SK-N-SH (cell line): ENCODE results near the gene CCDC192. TPM values are rescaled to one million over a fixed set of nuclear protein-coding genes. Genes with fewer than 3 reads are reported as not detected.

Experiments
- CTCF ChIA-PET: fragments of 300-600, 350-600 bp; formaldehyde crosslinking; extraction: SDS; loops from one replicate; lab custom pipeline; 2021; lab: Yijun Ruan, JAX
- POLR2A ChIA-PET: fragments of 350-600 bp; sonication (Branson Sonifier 250); formaldehyde crosslinking; extraction: SDS; loops from one replicate; lab custom pipeline; 2020; ENCODE audit warnings: antibody characterized with exemption, inconsistent platforms; lab: Yijun Ruan, JAX
- DNase-seq: peaks from one replicate; pipeline ENCODE4 v3.0.0; 2012
- H2AFZ ChIP-seq: fragments of 200-600 bp; sonication (generic); 2 replicates; pipeline ENCODE4 v1.8.1; 2016; ENCODE audit warnings: antibody characterized with exemption, mild to moderate bottlenecking, low read depth
- H3F3A ChIP-seq: fragments of 200-600 bp; sonication (generic); replicated peaks from 2 replicates; pipeline ENCODE3; 2016; ENCODE audit warnings: antibody characterized with exemption, mild to moderate bottlenecking; ENCODE audit not compliant: insufficient read depth
- H3K27ac ChIP-seq, 2 experiments: fragments of 200-500 bp in 1 of 2; fragments of 200-600 bp in 1 of 2; sonication (Bioruptor generic) in 1 of 2; sonication (generic), shearing (Covaris generic) in 1 of 2; 2 replicates each; pipeline versions ENCODE4 v1.5.1 to v1.6.1; 2014 to 2016; ENCODE audit warnings: low read depth in 2 of 2, inconsistent platforms in 1 of 2, low read length in 1 of 2, mild to moderate bottlenecking in 1 of 2, mixed read lengths in 1 of 2
- H3K27me3 ChIP-seq: fragments of 200-600 bp; sonication (generic), shearing (Covaris generic); 2 replicates; pipeline ENCODE4 v1.6.1; 2016; ENCODE audit warnings: mixed run types; ENCODE audit not compliant: insufficient read depth
- H3K36me3 ChIP-seq, 2 experiments: fragments of 200-500 bp in 1 of 2; fragments of 200-600 bp in 1 of 2; sonication (Bioruptor generic) in 1 of 2; sonication (generic) in 1 of 2; replicated peaks in 1 of 2; 2 replicates each; pipeline versions ENCODE3 to v1.5.1; 2014 to 2016; ENCODE audit warnings: low read length in 1 of 2, mild to moderate bottlenecking in 1 of 2; ENCODE audit not compliant: insufficient read depth in 2 of 2, control insufficient read depth in 1 of 2
- H3K4me1 ChIP-seq, 2 experiments: fragments of 200-500 bp in 1 of 2; fragments of 200-600 bp in 1 of 2; sonication (Bioruptor generic) in 1 of 2; sonication (generic), shearing (Covaris generic) in 1 of 2; 2 replicates each; pipeline versions ENCODE4 v1.5.1 to v1.6.1; 2014 to 2016; ENCODE audit warnings: low read depth in 1 of 2, low read length in 1 of 2, mixed run types in 1 of 2; ENCODE audit not compliant: insufficient read depth in 2 of 2, control insufficient read depth in 1 of 2
- H3K4me2 ChIP-seq: fragments of 200-600 bp; sonication (generic), shearing (Covaris generic); 2 replicates; pipeline ENCODE4 v1.6.1; 2017; ENCODE audit warnings: mixed run types
- H3K4me3 ChIP-seq, 2 experiments: fragments of 200-500 bp in 1 of 2; fragments of 200-600 bp in 1 of 2; sonication (Bioruptor generic) in 1 of 2; sonication (generic), shearing (Covaris generic) in 1 of 2; 2 replicates each; pipeline versions ENCODE4 v1.5.1 to v1.8.1; 2014 to 2016; ENCODE audit warnings: low read depth in 2 of 2, inconsistent platforms in 1 of 2, low read length in 1 of 2, mild to moderate bottlenecking in 1 of 2, mixed read lengths in 1 of 2, moderate library complexity in 1 of 2
- H3K79me2 ChIP-seq: fragments of 200-600 bp; sonication (generic); 2 replicates; pipeline ENCODE4 v1.8.1; 2017; ENCODE audit warnings: mild to moderate bottlenecking; ENCODE audit not compliant: insufficient read depth
- H3K9ac ChIP-seq: fragments of 200-600 bp; sonication (generic); 2 replicates; pipeline ENCODE4 v1.6.1; 2017; ENCODE audit warnings: mixed run types
- H3K9me2 ChIP-seq: fragments of 200-600 bp; sonication (generic); 2 replicates; pipeline ENCODE4 v1.6.1; 2017; ENCODE audit warnings: mixed run types
- H3K9me3 ChIP-seq: fragments of 200-600 bp; sonication (generic); 2 replicates; pipeline ENCODE4 v1.6.1; 2017; ENCODE audit warnings: mixed run types, mild to moderate bottlenecking, moderate library complexity
- H4K20me1 ChIP-seq: fragments of 200-600 bp; sonication (generic); 2 replicates; pipeline ENCODE4 v1.6.1; 2017; ENCODE audit warnings: mild to moderate bottlenecking, mixed run types; ENCODE audit not compliant: insufficient read depth
- CHD2 ChIP-seq: fragments of 150-350 bp; IDR thresholded peaks from 2 replicates; pipeline ENCODE4 v1.6.1; 2018; ENCODE audit warnings: low read length; ENCODE audit not compliant: partially characterized antibody
- CTCF ChIP-seq: fragments of 200-600 bp; sonication (generic); IDR thresholded peaks from 2 replicates; pipeline ENCODE4 v1.6.1; 2017; ENCODE audit warnings: antibody characterized with exemption, mild to moderate bottlenecking, moderate library complexity
- ELF1 ChIP-seq: IDR thresholded peaks from 2 replicates; pipeline ENCODE4 v1.4.0; 2012
- EP300 ChIP-seq, 2 experiments: IDR thresholded peaks; 2 replicates each; pipeline versions ENCODE4 v1.4.0 to v1.6.1; 2012; ENCODE audit warnings: borderline replicate concordance in 1 of 2, low read depth in 1 of 2, low read length in 1 of 2
- EZH2phosphoT487 ChIP-seq: fragments of 200-600 bp; sonication (generic); IDR thresholded peaks from 2 replicates; pipeline ENCODE4 v1.6.1; 2017; ENCODE audit warnings: low read depth, mixed run types, mild to moderate bottlenecking, antibody characterized with exemption, moderate library complexity, borderline replicate concordance
- FOXM1 ChIP-seq: IDR thresholded peaks from 2 replicates; pipeline ENCODE4 v1.4.0; 2012; ENCODE audit warnings: low read depth, mild to moderate bottlenecking
- IRF3 ChIP-seq: fragments of 150-350 bp; IDR thresholded peaks from 2 replicates; pipeline ENCODE4 v1.6.1; 2016; ENCODE audit warnings: mild to moderate bottlenecking, low read depth, low read length
- JUND ChIP-seq: IDR thresholded peaks from 2 replicates; pipeline ENCODE4 v1.4.0; 2012
- MAX ChIP-seq: IDR thresholded peaks from 2 replicates; pipeline ENCODE4 v1.4.0; 2012; ENCODE audit warnings: low read depth
- MEF2A ChIP-seq: IDR thresholded peaks from 2 replicates; pipeline ENCODE4 v1.4.0; 2012; ENCODE audit warnings: low read depth, borderline replicate concordance
- MXI1 ChIP-seq: IDR thresholded peaks from 2 replicates; pipeline ENCODE4 v1.6.1; 2012; ENCODE audit warnings: mild to moderate bottlenecking, low read depth, low read length, improper control_type of control experiment
- NFIC ChIP-seq: IDR thresholded peaks from 2 replicates; pipeline ENCODE4 v1.4.0; 2012; ENCODE audit warnings: borderline replicate concordance
- NRF1 ChIP-seq: IDR thresholded peaks from 2 replicates; pipeline ENCODE4 v1.6.1; 2012; ENCODE audit warnings: low read depth, mild to moderate bottlenecking, low read length
- POLR2AphosphoS5 ChIP-seq: IDR thresholded peaks from 2 replicates; pipeline ENCODE4 v1.6.1; 2012; ENCODE audit warnings: low read depth, low read length
- RFX5 ChIP-seq: IDR thresholded peaks from 2 replicates; pipeline ENCODE4 v1.6.1; 2012; ENCODE audit warnings: mild to moderate bottlenecking, improper control_type of control experiment, low read length
- SIN3A ChIP-seq: IDR thresholded peaks from 2 replicates; pipeline ENCODE4 v1.6.1; 2012; ENCODE audit warnings: low read depth, mild to moderate bottlenecking, low read length, moderate library complexity, borderline replicate concordance
- TAF1 ChIP-seq: IDR thresholded peaks from 2 replicates; pipeline ENCODE4 v1.6.1; 2012; ENCODE audit warnings: low read depth, mild to moderate bottlenecking, low read length, moderate library complexity, borderline replicate concordance
- TEAD4 ChIP-seq: IDR thresholded peaks from 2 replicates; pipeline ENCODE4 v1.4.0; 2012; ENCODE audit warnings: mild to moderate bottlenecking, borderline replicate concordance; ENCODE audit not compliant: insufficient read depth
- USF2 ChIP-seq: fragments of 150-350 bp; IDR thresholded peaks from 2 replicates; pipeline ENCODE4 v1.6.1; 2017; ENCODE audit warnings: antibody characterized with exemption, low read length, low read depth, borderline replicate concordance
- YY1 ChIP-seq: IDR thresholded peaks from 2 replicates; pipeline ENCODE4 v1.4.0; 2012; ENCODE audit warnings: low read depth, mild to moderate bottlenecking
- ZBTB33 ChIP-seq: IDR thresholded peaks from 2 replicates; pipeline ENCODE4 v1.4.0; 2012; ENCODE audit warnings: low read depth, borderline replicate concordance
- polyA plus RNA-seq, 3 experiments: library from polyadenylated mRNA; depleted of rRNA; stranded (reverse); fragments of >200 nt; gene quantifications; 2 replicates each; pipeline ENCODE4 v1.2.3, GENCODE V29; 2012

Gene CCDC192
- polyA plus RNA-seq, 1 of the 3 experiments (the other 2 are of a cell fraction) = not detected

GRCh38 chr5:127769386-127769785 is 66.2 kb downstream of the CCDC192 start (continued):
- no peak for TF ChIP-seq ZBTB33
- no peak for TF ChIP-seq TAF1
- no peak for TF ChIP-seq TEAD4
- TF ChIP-seq EZH2phosphoT487 = no peak
- no peak for TF ChIP-seq CHD2
- TF ChIP-seq, all 33 proteins: peak for 0

GRCh38 chr5:127770272-127770671 is 67.1 kb downstream of the CCDC192 start:
- Histone ChIP-seq H3K9ac (no peak overlapping the region), H3K4me3 (no peak overlapping the region), H3K27ac (no peak overlapping the region), H4K20me1 (no peaks in the 10 kb centered on the region), H3K9me2 (no peaks in the 10 kb centered on the region), H3F3A (peaks cover 4% of the 10 kb centered on the region), H3K79me2 (no peaks in the 10 kb centered on the region), H3K27me3 (no peaks in the 10 kb centered on the region), H3K4me2 (no peak overlapping the region), H3K9me3 (no peaks in the 10 kb centered on the region), H3K4me1 (peaks cover 0 to 10% of the 10 kb centered on the region in 2 experiments; a peak in 1 of 4 replicates), H3K36me3 (no peaks in the 10 kb centered on the region), H2AFZ (no peak overlapping the region)
- no peak for TF ChIP-seq POLR2AphosphoS5
- no peak for TF ChIP-seq SIN3A
- no peak for TF ChIP-seq CTCF
- TF ChIP-seq ELF1 = no peak
- no peak for TF ChIP-seq NFIC
- TF ChIP-seq MXI1 = no peak
- no peak for TF ChIP-seq MEF2A
- no peak for TF ChIP-seq RFX5
- no peak for TF ChIP-seq CHD2
- TF ChIP-seq TAF1 = no peak
- no peak for TF ChIP-seq EP300 (IDR thresholded peaks at IDR 0.05; ENCODE audit: borderline replicate concordance in 1 of 2, low read depth in 1 of 2, low read length in 1 of 2)
- TF ChIP-seq FOXM1 = no peak
- no peak for TF ChIP-seq USF2
- no peak for TF ChIP-seq IRF3
- TF ChIP-seq MAX = no peak
- no peak for TF ChIP-seq NRF1
- TF ChIP-seq YY1 = no peak
- TF ChIP-seq JUND = no peak
- DNase-seq = no peak
- CTCF ChIA-PET = no interaction called here
- POLR2A ChIA-PET = no interaction called here
